Raji (cell line): ENCODE measurements around the gene HAP1.

ENCODE experiments used
- POLR2A ChIP-seq: IDR thresholded peaks from 2 replicates; pipeline ENCODE4 v1.6.1; 2011; ENCODE audit warnings: low read depth, low read length, control low read depth; ENCODE audit not compliant: insufficient read depth

The HAP1 gene

DNA sequence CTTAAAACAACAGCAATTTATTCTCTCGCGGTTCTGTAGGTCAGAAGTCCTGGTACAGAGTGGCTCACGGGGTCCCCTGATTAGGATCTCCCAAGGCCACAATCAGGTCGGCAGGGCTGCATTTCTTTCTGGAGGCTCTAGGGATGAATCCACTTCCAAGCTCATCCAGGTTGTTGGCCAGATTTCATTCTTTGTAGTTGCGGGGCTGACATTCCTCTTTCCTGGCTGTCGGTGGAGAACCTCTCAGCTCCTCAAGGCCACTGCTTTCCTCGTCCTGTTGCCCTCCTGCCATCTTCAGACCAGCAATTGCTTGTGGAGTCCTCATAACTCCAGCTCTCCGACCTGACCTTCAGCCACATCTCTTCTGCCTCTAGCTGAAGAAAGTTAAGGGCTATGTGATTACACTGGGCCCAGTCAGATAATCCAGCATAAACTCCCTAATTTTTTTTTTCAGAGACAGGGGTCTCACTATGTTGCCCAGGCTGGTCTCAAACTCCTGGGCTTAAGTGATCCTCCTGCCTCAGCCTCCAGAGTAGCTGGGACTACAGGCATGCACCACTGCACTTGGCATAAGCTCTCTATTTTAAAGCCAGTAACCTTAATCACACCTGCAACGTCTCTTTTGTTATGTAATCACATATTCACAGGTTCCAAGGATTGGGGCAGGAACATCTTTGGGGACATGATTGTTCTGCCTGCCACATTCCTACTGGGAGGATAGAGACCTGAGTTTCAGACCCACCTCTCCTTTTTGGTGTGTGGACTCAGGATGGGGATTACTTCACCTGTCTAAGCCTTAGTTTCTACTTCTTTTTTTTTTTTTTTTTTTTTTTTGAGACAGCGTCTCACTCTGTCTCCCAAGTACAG is 26.4 kb downstream of the HAP1 start:
- no peak for TF ChIP-seq POLR2A

DNA sequence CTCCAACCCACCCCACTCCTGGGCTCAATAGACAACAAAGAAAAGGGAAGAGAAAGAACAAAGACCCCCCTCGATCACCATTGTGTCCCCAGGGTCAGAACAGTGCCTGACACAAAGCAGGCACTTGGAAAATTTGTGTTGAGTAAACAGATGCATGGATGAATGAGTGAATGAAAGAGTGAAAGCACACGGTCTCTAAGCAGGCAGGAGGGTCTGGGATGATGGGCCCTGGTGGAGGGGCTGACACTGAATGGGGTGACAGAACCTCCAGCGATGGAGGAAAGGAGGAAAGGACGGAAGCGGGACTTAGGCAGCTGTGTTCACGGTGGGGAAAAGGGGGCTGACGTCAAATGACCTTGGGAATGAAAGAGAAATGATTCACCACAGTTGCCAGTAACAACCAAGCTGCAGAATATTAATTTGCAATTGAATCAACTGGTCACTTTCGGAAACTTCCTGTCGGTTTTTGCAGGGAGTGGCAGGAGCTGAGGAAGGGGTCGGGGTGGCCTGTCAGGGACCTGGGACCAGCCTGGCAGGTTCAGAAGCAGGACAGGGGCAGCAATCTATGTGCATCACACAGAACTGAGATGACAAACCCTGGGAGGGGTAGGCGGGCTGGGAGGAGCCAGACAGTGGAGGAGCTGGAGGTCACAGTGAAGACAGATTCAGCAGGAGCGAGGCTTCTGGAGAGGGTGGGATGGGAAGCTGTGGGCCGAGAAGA is 29.0 kb downstream of the HAP1 start:
- no peak for TF ChIP-seq POLR2A

DNA sequence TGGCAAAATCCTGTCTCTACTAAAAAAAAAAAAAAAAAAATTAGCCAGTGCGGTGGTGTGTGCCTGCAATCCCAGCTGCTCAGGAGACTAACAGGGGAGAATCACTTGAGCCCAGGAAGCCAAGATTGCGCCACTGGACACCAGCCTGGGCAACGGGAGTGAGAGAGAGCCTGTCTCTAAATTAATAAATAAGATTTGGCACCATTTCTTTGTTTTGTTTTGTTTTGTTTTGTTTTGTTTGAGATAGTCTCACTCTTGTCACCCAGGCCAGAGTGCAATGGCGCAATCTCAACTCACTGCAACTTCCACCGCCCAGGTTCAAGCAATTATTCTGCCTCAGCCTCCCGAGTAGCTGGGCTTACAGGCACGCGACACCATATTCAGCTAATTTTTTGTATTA is 31.7 kb downstream of the HAP1 start:
- no peak for TF ChIP-seq POLR2A

DNA sequence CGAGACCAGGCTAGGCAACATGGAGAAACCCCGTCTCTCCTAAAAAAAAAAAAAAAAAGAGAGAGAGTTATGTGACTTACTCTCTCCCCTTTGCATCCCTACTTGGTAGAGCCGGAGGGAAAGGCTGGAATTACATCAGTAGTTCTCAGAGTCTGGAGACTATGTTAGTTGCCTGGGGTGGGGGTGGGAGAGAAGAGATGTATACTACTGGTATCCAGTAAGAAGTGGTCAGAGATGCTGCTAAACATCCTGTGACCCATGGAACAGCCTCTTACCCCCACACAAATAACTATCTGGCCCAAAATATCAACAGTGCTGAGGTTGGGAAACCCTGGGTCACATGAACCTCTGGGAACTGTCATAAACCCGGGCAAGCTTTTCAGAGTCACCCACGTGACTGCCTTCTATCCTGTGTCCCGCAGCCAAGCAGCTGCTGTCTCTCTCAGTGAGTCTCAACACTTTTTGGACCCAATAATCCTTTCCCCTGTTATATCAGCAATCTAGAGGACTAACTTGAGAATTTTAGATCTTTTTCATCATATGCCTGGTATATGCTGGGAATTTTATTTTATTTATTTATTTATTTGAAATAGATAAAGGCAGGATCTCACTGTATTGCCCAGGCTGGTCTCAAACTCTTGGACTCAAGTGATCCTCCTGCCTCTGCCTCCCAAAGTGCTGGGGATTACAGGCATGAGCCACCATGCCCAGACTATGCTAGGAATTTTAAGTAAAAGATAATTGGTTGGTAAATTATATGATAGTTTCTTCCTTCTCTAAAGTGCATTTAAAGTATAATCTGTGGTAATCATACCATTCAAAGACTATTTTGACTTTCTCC is 37.1 kb downstream of the HAP1 start:
- no peak for TF ChIP-seq POLR2A

DNA sequence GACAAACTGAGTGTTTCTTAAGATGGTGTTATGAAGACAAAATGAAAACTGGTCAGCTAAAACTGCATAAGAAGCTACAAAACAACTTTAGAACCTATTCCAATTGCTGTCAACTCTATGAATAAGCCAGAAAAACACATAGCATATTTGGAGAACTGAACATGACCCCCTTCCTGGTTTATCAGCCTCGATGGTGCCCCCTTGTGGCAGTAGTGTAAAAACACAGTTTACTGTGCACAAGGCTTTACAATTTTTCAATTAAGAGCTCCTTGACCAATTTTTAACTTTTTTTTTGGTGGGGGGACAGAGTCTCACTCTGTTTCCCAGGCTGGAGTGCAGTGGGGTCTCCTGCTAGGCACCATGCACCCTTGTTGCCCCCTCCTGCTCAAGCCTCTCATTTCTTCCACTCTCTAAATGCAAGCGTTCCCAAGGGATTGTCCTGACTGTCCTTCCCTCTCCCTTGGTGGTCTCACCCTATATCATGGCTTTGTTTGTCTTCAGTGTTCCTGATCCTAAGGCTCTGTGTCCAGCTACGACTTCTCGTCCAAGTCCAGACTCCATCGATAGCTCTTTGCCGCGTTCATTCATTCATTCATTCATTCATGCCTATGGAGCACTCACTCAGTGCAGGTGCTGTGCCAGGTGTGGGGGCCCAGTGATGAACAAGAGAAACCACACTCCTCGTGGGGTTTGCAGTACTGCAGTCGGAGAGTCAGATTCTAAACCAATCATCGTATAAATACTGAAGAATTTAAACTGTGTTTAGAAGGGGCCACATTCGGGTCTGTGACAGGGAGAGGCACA is 38.3 kb downstream of the HAP1 start:
- no peak for TF ChIP-seq POLR2A

DNA sequence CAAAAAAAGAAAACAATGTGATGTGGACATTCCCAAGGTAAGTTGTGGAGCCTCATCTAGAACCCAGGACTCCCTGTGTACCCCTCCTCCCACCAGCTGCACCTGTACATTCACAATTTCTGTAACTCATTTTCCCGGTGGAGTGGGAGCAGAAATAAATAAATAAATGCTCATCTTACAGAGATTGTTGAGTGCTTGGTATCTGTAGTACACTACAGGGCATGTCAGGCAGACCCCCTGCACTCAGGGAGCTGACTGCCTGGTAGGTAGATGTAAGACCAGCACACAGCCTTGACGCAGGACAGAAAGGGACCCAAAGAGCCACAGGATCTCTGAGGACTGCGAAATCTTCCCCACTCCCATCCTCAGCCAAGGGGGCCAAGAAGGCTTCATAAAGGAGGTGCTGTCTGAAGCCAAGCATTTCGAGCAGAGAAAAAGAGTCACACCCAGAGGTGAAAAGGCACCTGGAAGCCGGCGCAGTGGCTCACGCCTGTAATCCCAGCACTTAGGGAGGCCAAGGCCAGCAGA is 39.2 kb downstream of the HAP1 start:
- TF ChIP-seq POLR2A: no peak

DNA sequence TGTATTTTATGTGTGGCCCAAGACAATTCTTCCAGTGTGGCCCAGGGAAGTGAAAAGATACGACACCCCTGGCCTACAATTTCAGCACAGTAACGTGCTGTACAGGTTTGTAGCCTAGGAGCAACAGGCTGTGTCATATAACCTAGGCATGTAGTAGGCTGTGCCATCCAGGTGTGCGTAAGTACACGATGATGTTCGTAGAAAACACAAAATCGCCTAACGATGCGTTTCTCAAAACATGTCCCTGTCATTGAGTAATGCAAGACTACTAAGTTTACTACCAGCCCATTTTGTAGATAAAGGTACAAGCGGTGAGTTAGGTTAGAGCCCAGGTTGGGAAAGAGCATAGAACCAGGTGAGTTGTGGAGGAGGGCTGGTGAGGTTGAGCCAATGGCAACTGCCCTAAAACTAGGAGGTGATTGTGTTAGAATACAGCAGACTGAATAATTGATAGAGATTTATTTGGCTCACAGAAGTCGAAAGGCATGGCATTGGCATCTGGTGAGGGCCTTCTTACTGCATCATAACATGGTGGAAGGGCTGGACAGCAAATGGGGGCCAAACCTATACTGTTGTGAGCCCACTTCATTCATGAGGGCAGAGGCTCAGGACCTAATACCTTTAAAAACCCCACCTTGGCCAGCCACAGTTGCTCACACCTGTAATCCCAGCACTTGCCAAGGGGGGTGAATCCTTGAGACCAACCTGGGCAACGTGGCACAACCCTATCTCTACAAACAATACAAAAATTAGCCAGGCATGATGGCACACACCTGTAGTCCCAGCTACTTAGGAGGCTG is 41.5 kb downstream of the HAP1 start:
- TF ChIP-seq POLR2A: no peak; the same call in 1 of the 2 replicates

DNA sequence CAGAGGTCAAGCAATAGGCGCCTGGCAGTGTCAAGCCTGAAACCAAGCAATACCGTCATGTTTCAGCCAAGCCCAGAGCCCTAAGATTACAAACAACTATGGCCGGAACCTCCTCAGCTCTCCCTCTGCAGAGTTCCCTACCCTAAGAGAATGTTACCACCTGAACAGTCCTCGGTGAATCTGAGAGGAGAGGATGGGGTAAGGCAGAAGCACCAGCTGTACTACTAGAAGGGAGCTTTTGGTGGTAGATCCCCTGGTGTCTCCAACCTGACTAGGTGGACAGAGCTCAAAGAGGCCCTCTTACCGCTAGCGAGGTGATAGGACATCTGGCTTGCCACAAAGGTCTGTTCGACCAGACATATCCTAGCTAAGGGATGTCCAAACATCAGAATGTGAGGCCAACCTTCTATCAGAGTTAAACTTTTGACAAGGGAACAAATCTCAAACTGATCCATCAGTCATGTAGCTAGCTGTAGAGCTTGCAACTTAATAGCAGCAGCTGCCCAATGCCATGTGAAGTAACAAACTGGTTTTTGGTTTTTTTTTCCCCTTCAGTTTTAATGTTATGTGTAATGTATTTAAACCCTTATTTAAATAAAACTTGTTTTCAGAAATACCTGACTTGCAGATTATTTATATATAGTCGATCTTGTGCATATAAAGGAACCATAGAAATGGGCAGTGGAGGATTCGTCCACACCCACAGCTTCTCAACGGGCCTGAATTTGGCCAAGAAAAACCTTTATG is 43.2 kb downstream of the HAP1 start:
- no peak for TF ChIP-seq POLR2A

DNA sequence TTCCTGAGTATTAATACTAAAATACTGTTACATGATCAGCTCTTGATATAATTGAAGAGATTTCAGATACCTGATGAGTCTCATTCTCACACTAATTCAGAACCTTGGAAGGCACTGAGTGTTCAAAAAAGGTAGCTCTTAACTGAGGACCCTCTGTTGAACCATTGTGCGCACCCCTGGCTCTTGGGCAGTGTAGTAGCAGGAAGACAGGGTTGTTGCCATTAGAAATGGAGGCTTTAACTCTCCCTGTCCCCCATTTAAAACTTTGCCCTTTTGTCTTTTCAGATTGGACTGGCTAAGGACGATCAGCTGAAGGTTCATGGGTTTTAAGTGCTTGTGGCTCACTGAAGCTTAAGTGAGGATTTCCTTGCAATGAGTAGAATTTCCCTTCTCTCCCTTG is 43.9 kb downstream of the HAP1 start:
- TF ChIP-seq POLR2A: no peak

DNA sequence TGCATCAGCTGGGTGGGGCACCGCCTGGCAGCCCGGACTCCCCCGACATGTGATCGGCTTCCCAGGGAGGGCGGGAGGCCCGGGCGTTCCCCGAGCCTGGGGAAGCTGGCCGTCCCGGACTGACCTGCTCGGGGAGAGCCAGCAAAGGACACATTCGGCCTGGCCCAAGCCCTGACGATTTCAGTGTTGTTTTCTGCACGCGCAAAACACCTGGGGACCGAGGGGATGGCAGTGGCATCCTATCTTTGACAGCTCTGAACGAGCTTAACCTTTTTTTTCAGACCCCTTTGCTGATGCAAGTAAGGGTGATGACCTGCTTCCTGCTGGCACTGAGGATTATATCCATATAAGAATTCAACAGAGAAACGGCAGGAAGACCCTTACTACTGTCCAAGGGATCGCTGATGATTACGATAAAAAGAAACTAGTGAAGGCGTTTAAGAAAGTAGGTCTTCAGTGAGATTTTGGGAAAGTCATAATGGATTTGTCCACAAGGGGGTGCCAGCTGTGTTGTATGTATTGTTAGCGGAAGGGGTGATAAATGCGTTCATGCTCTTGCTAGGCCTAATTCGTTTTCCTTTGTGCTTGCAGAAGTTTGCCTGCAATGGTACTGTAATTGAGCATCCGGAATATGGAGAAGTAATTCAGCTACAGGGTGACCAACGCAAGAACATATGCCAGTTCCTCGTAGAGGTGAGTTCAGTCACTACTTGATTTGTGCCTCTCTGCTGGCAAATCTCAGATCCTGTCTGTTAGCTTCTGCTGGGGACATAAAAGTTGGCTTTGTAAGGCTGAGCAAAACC is 44.7 kb downstream of the HAP1 start:
- no peak for TF ChIP-seq POLR2A

DNA sequence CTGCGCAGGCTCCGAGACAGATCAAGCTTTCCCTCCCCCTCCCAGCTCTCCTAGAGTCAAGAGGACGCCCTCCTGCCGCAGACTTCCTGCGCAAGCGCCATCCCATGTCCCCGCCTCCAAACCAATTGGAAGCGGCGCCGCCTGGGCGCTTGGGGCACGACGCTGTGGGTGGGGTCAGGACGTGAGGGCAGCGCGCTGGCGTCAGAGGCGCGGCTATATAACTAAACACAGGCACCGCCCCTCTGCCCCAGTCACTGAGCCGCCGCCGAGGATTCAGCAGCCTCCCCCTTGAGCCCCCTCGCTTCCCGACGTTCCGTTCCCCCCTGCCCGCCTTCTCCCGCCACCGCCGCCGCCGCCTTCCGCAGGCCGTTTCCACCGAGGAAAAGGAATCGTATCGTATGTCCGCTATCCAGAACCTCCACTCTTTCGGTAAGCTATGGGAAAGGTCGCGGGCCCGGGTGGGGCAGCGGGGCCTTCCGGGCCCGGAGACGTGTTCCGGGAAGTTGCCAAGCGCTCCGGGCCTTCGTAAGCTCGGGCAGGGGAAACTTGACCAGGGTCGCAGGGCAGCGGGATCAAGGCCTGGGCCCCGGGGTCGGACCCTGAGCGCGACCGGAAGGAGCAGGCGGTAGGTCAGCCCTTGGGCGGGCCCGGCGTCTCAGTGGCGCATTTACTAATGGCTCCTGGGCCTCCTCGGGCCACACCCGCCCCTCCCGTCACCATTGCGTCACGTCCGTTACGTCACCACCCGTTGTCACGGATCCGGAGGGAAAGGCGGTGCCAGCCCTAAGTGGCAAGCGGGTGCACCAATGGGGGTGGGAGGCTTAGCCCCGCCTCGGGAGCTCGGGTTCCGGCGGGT is 45.6 kb downstream of the HAP1 start, which contains the start of gene EIF1:
Gene EIF1 (plus strand): TSS at position 245 of the 856 bp plus-strand sequence. CDS start 154 bp downstream, at position 399.
- peak; percentile 93 for TF ChIP-seq POLR2A
